ENCODE data around the gene MAP2K5. TPM values are rescaled to one million over a fixed set of nuclear protein-coding genes. Genes with fewer than 3 reads are reported as not detected.

Gene MAP2K5
- total and polyA plus RNA-seq, 10 of the 15 experiments (the other 5 are each of a cell fraction or from before 2014, with no cell fraction given): 1.3 to 19.4 (median 9.6) TPM

DNA sequence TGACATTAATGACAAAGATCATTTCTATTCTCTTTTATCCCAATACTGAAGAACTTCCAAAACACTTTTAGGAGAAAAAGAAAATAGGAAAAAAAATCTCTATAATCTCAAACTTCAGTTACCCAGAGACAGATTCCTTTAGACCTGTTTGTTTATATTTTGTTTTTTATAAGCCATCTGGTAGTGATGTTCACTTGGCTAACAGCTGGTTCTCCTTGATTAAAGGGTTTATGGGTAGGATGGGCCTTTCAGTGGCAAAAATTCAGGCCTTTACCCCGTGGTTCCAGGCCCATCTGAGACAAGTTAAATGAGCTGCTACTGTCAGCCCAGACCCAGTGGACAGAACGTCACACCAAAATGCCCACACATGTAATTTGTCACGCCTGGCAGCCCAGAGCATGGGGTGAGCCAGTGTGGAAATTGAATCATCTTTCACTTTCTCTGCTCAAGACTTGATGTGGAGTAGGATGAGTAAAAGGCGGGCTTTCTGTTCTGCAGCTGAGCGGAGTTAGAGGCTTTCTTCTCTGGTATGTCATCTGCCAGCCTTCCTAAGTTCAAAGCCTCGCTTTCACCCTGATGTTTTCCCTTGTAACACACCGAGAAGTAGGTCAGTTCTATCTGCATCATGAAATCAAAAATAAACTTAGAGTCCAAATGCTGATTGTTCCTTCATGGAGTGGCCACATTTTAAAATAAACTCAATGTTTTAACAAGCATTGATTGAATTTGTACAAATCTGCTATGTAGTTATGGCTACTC is 220.3 kb downstream of the MAP2K5 start:
- peak; percentile 85 for DNase-seq (ENCODE audit: low read depth, low spot score)
- Histone ChIP-seq H3K27me3 (replicated peaks in 1 of 2; ENCODE audit: control insufficient read depth in 2 of 2, insufficient read depth in 2 of 2, low read length in 1 of 2) (no peaks in the 10 kb centered on the region), H2AFZ (ENCODE audit: control insufficient read depth, low read depth, low read length) (peak overlapping the region; percentile 9), H3K4me1 (ENCODE audit: control insufficient read depth, insufficient read depth, low read length) (peaks cover 29% of the 10 kb centered on the region), H3K36me3 (ENCODE audit: control insufficient read depth in 2 of 2, insufficient read depth in 2 of 2, low read length in 1 of 2) (no peaks in the 10 kb centered on the region), H3K9ac (ENCODE audit: control insufficient read depth, insufficient read depth, low read length) (no peak overlapping the region), H3K4me2 (ENCODE audit: control insufficient read depth, insufficient read depth) (peak overlapping the region; percentile 75), H3K4me3 (no peak overlapping the region), H3K9me3 (replicated peaks; ENCODE audit: control insufficient read depth, insufficient read depth, low read length) (no peaks in the 10 kb centered on the region), H3K27ac (ENCODE audit: control insufficient read depth, insufficient read depth) (peak overlapping the region; percentile 54), H4K20me1 (ENCODE audit: control insufficient read depth, insufficient read depth) (no peaks in the 10 kb centered on the region), H3K79me2 (ENCODE audit: control insufficient read depth, insufficient read depth, low read length) (no peaks in the 10 kb centered on the region)
- FAIRE-seq: peak; percentile 87
- peak; percentile 98 for ATAC-seq
- 0% methylated on average over 7 of the region's 7 CpGs for WGBS (ENCODE audit: insufficient coverage, insufficient replicate concordance, low lambda C conversion rate, missing lambda C conversion rate)
- CTCF ChIA-PET: interaction anchor here (0.7 to 3.6 kb wide), 9 partner anchors 9 to 306 kb away, joined by 3 to 18 read pairs (median 5); no protein-coding TSS in a partner anchor
- POLR2A ChIA-PET: interaction anchor here (0.6 to 2.5 kb wide), 4 partner anchors 18 to 84 kb away, joined by 3 to 8 read pairs (median 6); no protein-coding TSS in a partner anchor
- no TSS peak for BruUV-seq (replicated peaks)
- in situ Hi-C loops (cut with MboI): no loop called here
- RAD21 ChIA-PET (ENCODE audit: unreplicated experiment): interaction anchor here (0.6 to 2.6 kb wide), 9 partner anchors 8 to 518 kb away, joined by 3 to 13 read pairs (median 4); partner anchors contain the start of gene MAP2K5
- intact Hi-C loops (cut with micrococcal nuclease; ENCODE audit: unreplicated experiment): no loop called here
- SMC1A ChIA-PET (ENCODE audit: uncharacterized antibody, unreplicated experiment): interaction anchor here (0.7 to 6.3 kb wide), 16 partner anchors 9 to 406 kb away, joined by 3 to 37 read pairs (median 4); no protein-coding TSS in a partner anchor
- TF ChIP-seq ZBED1 (IDR thresholded peaks at IDR 0.05; ENCODE audit: borderline replicate concordance) (peak; percentile 66; the same call in 1 of the 2 replicates), EZH2 (IDR thresholded peaks at IDR 0.05; ENCODE audit: borderline replicate concordance, control insufficient read depth, low read depth, low read length) (no peak), SMAD5 (IDR thresholded peaks at IDR 0.05; ENCODE audit: low read depth) (no peak), GATAD2B (conservative IDR thresholded peaks at IDR 0.05; ENCODE audit: low read depth) (peak; percentile 71; the same call in 1 of the 2 replicates), ZNF274 (IDR thresholded peaks at IDR 0.05; ENCODE audit: insufficient read depth, insufficient read length) (no peak), MEF2A (IDR thresholded peaks at IDR 0.05; ENCODE audit: insufficient read depth, low read depth, low read length) (no peak)
- TF ChIP-seq, protein P1, sequence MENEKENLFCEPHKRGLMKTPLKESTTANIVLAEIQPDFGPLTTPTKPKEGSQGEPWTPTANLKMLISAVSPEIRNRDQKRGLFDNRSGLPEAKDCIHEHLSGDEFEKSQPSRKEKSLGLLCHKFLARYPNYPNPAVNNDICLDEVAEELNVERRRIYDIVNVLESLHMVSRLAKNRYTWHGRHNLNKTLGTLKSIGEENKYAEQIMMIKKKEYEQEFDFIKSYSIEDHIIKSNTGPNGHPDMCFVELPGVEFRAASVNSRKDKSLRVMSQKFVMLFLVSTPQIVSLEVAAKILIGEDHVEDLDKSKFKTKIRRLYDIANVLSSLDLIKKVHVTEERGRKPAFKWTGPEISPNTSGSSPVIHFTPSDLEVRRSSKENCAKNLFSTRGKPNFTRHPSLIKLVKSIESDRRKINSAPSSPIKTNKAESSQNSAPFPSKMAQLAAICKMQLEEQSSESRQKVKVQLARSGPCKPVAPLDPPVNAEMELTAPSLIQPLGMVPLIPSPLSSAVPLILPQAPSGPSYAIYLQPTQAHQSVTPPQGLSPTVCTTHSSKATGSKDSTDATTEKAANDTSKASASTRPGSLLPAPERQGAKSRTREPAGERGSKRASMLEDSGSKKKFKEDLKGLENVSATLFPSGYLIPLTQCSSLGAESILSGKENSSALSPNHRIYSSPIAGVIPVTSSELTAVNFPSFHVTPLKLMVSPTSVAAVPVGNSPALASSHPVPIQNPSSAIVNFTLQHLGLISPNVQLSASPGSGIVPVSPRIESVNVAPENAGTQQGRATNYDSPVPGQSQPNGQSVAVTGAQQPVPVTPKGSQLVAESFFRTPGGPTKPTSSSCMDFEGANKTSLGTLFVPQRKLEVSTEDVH (IDR thresholded peaks at IDR 0.05; ENCODE audit: low read depth, partially characterized antibody): peak; percentile 44
- TF ChIP-seq, protein P2, sequence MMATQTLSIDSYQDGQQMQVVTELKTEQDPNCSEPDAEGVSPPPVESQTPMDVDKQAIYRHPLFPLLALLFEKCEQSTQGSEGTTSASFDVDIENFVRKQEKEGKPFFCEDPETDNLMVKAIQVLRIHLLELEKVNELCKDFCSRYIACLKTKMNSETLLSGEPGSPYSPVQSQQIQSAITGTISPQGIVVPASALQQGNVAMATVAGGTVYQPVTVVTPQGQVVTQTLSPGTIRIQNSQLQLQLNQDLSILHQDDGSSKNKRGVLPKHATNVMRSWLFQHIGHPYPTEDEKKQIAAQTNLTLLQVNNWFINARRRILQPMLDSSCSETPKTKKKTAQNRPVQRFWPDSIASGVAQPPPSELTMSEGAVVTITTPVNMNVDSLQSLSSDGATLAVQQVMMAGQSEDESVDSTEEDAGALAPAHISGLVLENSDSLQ (IDR thresholded peaks at IDR 0.05): peak; percentile 76
- TF ChIP-seq, protein P3, sequence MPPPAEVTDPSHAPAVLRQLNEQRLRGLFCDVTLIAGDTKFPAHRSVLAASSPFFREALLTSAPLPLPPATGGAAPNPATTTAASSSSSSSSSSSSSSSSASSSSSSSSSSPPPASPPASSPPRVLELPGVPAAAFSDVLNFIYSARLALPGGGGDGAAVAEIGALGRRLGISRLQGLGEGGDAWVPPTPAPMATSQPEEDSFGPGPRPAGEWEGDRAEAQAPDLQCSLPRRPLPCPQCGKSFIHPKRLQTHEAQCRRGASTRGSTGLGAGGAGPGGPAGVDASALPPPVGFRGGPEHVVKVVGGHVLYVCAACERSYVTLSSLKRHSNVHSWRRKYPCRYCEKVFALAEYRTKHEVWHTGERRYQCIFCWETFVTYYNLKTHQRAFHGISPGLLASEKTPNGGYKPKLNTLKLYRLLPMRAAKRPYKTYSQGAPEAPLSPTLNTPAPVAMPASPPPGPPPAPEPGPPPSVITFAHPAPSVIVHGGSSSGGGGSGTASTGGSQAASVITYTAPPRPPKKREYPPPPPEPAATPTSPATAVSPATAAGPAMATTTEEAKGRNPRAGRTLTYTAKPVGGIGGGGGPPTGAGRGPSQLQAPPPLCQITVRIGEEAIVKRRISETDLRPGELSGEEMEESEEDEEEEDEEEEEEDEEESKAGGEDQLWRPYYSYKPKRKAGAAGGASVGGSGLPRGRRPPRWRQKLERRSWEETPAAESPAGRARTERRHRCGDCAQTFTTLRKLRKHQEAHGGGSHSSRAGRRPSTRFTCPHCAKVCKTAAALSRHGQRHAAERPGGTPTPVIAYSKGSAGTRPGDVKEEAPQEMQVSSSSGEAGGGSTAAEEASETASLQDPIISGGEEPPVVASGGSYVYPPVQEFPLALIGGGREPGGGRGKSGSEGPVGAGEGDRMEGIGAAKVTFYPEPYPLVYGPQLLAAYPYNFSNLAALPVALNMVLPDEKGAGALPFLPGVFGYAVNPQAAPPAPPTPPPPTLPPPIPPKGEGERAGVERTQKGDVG (CRISPR knock-in tag; IDR thresholded peaks at IDR 0.05): no peak
- TF ChIP-seq, protein P4, sequence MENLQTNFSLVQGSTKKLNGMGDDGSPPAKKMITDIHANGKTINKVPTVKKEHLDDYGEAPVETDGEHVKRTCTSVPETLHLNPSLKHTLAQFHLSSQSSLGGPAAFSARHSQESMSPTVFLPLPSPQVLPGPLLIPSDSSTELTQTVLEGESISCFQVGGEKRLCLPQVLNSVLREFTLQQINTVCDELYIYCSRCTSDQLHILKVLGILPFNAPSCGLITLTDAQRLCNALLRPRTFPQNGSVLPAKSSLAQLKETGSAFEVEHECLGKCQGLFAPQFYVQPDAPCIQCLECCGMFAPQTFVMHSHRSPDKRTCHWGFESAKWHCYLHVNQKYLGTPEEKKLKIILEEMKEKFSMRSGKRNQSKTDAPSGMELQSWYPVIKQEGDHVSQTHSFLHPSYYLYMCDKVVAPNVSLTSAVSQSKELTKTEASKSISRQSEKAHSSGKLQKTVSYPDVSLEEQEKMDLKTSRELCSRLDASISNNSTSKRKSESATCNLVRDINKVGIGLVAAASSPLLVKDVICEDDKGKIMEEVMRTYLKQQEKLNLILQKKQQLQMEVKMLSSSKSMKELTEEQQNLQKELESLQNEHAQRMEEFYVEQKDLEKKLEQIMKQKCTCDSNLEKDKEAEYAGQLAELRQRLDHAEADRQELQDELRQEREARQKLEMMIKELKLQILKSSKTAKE (IDR thresholded peaks at IDR 0.05; ENCODE audit: low read depth, poor library complexity, severe bottlenecking): peak; percentile 77
- TF ChIP-seq, protein P5, sequence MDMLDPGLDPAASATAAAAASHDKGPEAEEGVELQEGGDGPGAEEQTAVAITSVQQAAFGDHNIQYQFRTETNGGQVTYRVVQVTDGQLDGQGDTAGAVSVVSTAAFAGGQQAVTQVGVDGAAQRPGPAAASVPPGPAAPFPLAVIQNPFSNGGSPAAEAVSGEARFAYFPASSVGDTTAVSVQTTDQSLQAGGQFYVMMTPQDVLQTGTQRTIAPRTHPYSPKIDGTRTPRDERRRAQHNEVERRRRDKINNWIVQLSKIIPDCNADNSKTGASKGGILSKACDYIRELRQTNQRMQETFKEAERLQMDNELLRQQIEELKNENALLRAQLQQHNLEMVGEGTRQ (IDR thresholded peaks at IDR 0.05; ENCODE audit: borderline replicate concordance, low read depth, low read length): no peak; the same call in 1 of the 2 replicates

All from GM12878 (cell line).